ENCODE data around the gene SRSF4.

DNA sequence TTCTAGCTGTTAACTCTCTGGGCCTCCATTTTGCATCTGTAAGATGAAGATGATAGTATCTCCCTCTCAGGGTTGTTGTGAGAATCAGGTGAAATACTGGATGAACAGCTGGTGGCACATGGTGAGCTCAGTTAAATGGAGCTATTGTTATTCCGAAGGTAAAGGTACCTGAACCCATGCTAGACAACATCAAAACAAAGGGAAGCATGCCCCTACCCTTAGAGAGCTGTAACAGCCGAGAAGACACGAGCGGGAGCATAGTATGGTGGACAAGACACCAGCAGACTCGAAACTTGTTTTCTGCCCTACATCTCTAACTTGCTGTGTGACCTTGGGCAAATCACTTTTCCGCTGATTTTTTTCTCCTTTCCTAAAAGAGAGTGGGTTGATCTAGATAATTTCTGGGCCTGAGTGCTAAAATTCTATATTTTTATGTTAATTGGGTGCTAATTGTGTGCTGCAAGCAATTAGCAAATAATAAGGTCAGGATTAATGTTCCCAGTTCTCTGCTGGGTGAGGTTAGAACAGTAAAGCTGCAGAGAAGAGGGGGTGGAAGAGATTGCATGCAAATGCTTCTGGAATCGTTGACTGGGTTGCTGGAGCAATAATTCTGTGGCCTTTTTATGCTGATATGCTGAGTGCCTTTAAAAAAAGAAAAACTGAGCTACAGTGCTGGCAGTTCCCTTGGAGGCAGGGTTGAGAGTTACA, 68.8 kb downstream of the SRSF4 start:
- TF ChIP-seq POLR2A (IDR thresholded peaks at IDR 0.05; ENCODE audit: low read depth, low read length) (no peak), EZH2 (IDR thresholded peaks at IDR 0.05; ENCODE audit: borderline replicate concordance, low read depth, low read length, severe bottlenecking) (no peak), POLR2AphosphoS5 (IDR thresholded peaks at IDR 0.05; ENCODE audit: insufficient read depth, low read depth, low read length) (no peak), MYC (IDR thresholded peaks at IDR 0.05; ENCODE audit: low read depth, low read length) (no peak), GATA2 (IDR thresholded peaks at IDR 0.05; ENCODE audit: insufficient read depth, insufficient read length, low read depth, low read length) (no peak), JUN (IDR thresholded peaks at IDR 0.05; ENCODE audit: borderline replicate concordance, insufficient read depth, insufficient read length, low read depth) (no peak)
- TF ChIP-seq, protein P1, sequence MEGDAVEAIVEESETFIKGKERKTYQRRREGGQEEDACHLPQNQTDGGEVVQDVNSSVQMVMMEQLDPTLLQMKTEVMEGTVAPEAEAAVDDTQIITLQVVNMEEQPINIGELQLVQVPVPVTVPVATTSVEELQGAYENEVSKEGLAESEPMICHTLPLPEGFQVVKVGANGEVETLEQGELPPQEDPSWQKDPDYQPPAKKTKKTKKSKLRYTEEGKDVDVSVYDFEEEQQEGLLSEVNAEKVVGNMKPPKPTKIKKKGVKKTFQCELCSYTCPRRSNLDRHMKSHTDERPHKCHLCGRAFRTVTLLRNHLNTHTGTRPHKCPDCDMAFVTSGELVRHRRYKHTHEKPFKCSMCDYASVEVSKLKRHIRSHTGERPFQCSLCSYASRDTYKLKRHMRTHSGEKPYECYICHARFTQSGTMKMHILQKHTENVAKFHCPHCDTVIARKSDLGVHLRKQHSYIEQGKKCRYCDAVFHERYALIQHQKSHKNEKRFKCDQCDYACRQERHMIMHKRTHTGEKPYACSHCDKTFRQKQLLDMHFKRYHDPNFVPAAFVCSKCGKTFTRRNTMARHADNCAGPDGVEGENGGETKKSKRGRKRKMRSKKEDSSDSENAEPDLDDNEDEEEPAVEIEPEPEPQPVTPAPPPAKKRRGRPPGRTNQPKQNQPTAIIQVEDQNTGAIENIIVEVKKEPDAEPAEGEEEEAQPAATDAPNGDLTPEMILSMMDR (IDR thresholded peaks at IDR 0.05; ENCODE audit: extremely low read depth in 1 of 2, insufficient read depth in 1 of 2, low read depth in 1 of 2, low read length in 2 of 2) = no peak
